ENCODE results near the gene CTSE. TPM values are rescaled to one million over a fixed set of nuclear protein-coding genes. Genes with fewer than 3 reads are reported as not detected.

CTSE gene
- total RNA-seq, 1 experiment from 2014 or later: 425 TPM

DNA sequence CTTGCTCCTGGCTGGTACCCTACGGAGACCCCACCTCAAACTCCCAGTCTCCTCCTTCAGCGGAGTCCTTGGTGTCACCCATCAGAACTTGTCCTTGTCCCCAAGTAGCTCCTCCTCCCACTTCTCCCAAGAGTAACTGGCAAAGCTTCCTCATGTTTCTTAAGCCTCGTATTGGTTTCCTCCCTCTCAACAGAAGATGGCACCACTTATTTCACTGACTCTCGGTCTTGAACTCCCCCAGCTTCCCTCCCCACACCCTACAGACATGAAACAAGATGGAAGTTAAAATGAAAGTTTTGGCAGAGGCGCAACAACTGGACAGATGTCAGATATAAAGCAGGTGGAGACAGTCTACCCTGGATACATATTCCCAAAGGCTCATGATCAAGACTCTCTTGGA is 33.9 kb downstream of the CTSE start:
- CTCF ChIA-PET: no interaction called here
- TF ChIP-seq, protein P1, sequence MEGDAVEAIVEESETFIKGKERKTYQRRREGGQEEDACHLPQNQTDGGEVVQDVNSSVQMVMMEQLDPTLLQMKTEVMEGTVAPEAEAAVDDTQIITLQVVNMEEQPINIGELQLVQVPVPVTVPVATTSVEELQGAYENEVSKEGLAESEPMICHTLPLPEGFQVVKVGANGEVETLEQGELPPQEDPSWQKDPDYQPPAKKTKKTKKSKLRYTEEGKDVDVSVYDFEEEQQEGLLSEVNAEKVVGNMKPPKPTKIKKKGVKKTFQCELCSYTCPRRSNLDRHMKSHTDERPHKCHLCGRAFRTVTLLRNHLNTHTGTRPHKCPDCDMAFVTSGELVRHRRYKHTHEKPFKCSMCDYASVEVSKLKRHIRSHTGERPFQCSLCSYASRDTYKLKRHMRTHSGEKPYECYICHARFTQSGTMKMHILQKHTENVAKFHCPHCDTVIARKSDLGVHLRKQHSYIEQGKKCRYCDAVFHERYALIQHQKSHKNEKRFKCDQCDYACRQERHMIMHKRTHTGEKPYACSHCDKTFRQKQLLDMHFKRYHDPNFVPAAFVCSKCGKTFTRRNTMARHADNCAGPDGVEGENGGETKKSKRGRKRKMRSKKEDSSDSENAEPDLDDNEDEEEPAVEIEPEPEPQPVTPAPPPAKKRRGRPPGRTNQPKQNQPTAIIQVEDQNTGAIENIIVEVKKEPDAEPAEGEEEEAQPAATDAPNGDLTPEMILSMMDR (IDR thresholded peaks at IDR 0.05; ENCODE audit: unreplicated experiment): no peak
- no peak for DNase-seq
- H3K4me3 Mint-ChIP-seq (ENCODE audit: low read depth, unreplicated experiment): no peak overlapping the region
- H3K4me1 Mint-ChIP-seq (ENCODE audit: low read depth, unreplicated experiment): peaks cover 8% of the 10 kb centered on the region
- H3K27me3 Mint-ChIP-seq (ENCODE audit: unreplicated experiment): no peaks in the 10 kb centered on the region
- no TSS peak for BruUV-seq (replicated peaks)
- no peak overlapping the region for H3K27ac Mint-ChIP-seq (ENCODE audit: unreplicated experiment)
- H3K36me3 Mint-ChIP-seq (ENCODE audit: insufficient read depth, unreplicated experiment): peaks cover 5% of the 10 kb centered on the region
- no peaks in the 10 kb centered on the region for H3K9me3 Mint-ChIP-seq (ENCODE audit: low read depth, unreplicated experiment)
- intact Hi-C loops (cut with micrococcal nuclease; ENCODE audit: unreplicated experiment): no loop called here

GRCh38 chr1:205988585-205988995 is 35.1 kb downstream of the CTSE start:
- intact Hi-C loops (cut with micrococcal nuclease; ENCODE audit: unreplicated experiment): no loop called here
- no peak overlapping the region for H3K27ac Mint-ChIP-seq (ENCODE audit: unreplicated experiment)
- CTCF ChIA-PET: no interaction called here
- no peak for DNase-seq
- peaks cover 5% of the 10 kb centered on the region for H3K36me3 Mint-ChIP-seq (ENCODE audit: insufficient read depth, unreplicated experiment)
- peaks cover 20% of the 10 kb centered on the region for H3K4me1 Mint-ChIP-seq (ENCODE audit: low read depth, unreplicated experiment)
- H3K27me3 Mint-ChIP-seq (ENCODE audit: unreplicated experiment): no peaks in the 10 kb centered on the region
- H3K4me3 Mint-ChIP-seq (ENCODE audit: low read depth, unreplicated experiment): no peak overlapping the region
- TF ChIP-seq, protein P1 (IDR thresholded peaks at IDR 0.05; ENCODE audit: unreplicated experiment): no peak
- BruUV-seq (replicated peaks): no TSS peak
- H3K9me3 Mint-ChIP-seq (ENCODE audit: low read depth, unreplicated experiment): no peaks in the 10 kb centered on the region

GRCh38 chr1:205986861-205987260 is 36.8 kb downstream of the CTSE start:
- TF ChIP-seq, protein P1 (IDR thresholded peaks at IDR 0.05; ENCODE audit: unreplicated experiment): no peak
- Mint-ChIP-seq H3K27ac (ENCODE audit: unreplicated experiment) (no peak overlapping the region), H3K36me3 (ENCODE audit: insufficient read depth, unreplicated experiment) (peaks cover 5% of the 10 kb centered on the region), H3K4me1 (ENCODE audit: low read depth, unreplicated experiment) (peaks cover 35% of the 10 kb centered on the region), H3K9me3 (ENCODE audit: low read depth, unreplicated experiment) (peaks cover 5% of the 10 kb centered on the region), H3K4me3 (ENCODE audit: low read depth, unreplicated experiment) (no peak overlapping the region), H3K27me3 (ENCODE audit: unreplicated experiment) (no peaks in the 10 kb centered on the region)
- no peak for DNase-seq
- BruUV-seq (replicated peaks): no TSS peak
- intact Hi-C loops (cut with micrococcal nuclease; ENCODE audit: unreplicated experiment): no loop called here
- CTCF ChIA-PET: interaction anchor here (0.6 to 2.7 kb wide), 10 partner anchors 10 to 126 kb away, joined by 3 to 24 read pairs (median 6); partner anchors contain the start of gene RAB7B

DNA sequence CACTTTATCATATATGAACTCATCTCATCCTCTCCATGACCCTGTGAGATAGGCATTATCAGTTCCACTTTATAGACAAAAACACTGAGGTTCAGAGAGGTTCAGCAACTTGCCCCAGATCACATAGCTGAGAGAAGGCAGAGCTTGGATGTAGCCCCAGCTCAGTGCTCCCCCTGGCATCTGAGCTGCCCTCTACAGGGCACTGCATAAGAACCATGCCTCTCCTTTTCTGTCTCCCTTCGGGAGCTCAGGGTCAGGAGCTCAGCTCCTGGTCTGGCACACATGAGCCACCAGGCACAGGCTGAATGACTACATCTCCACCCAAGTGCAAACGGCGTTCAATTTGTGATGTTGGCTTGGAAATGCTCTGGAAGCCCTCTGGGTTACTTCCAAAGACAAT is 37.4 kb downstream of the CTSE start:
- Mint-ChIP-seq H3K36me3 (ENCODE audit: insufficient read depth, unreplicated experiment) (peaks cover 5% of the 10 kb centered on the region), H3K4me1 (ENCODE audit: low read depth, unreplicated experiment) (peaks cover 35% of the 10 kb centered on the region), H3K27ac (ENCODE audit: unreplicated experiment) (no peak overlapping the region), H3K27me3 (ENCODE audit: unreplicated experiment) (no peaks in the 10 kb centered on the region), H3K4me3 (ENCODE audit: low read depth, unreplicated experiment) (no peak overlapping the region), H3K9me3 (ENCODE audit: low read depth, unreplicated experiment) (peaks cover 6% of the 10 kb centered on the region)
- DNase-seq: peak; percentile 28
- no TSS peak for BruUV-seq (replicated peaks)
- CTCF ChIA-PET: interaction anchor here (0.6 to 2.7 kb wide), 10 partner anchors 9 to 126 kb away, joined by 3 to 24 read pairs (median 6); partner anchors contain the start of gene RAB7B
- intact Hi-C loops (cut with micrococcal nuclease; ENCODE audit: unreplicated experiment): no loop called here
- TF ChIP-seq, protein P1 (IDR thresholded peaks at IDR 0.05; ENCODE audit: unreplicated experiment): no peak
